ENCODE measurements around the gene FASTKD1.
"Not testable (repeated sequence)": the region's sequence is repeated elsewhere in the genome, so short reads cannot be mapped to it uniquely, and the experiment has no call there.

The FASTKD1 gene

GRCh38 chr2:169570752-169571151, 2.9 kb downstream of the FASTKD1 start:
- not testable (repeated sequence) for DNase-seq

- no peak for DNase-seq
Measured at GRCh38 chr2:169569948-169570347, 3.7 kb downstream of the FASTKD1 start.

DNA sequence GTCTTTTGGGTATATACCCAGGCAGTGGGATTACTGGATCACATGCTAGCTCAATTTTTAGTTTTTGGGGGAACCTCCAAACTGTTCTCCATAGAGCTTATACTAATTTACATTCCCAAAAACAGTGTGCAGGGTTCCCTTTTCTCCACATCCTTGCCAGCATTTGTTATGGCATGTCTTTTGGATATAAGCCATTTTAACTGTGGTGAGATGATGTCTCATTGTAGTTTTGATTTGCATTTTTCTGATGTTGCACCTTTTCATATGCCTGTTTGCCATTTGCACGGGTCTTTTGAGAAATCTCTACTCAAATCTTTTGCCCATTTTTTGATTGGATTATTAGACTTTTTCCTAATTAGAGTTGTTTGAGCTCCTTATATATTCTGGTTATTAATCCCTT, 8.0 kb downstream of the FASTKD1 start:
- DNase-seq: no peak

GRCh38 chr2:169562519-169562918, 11.1 kb downstream of the FASTKD1 start:
- no peak for DNase-seq

DNA sequence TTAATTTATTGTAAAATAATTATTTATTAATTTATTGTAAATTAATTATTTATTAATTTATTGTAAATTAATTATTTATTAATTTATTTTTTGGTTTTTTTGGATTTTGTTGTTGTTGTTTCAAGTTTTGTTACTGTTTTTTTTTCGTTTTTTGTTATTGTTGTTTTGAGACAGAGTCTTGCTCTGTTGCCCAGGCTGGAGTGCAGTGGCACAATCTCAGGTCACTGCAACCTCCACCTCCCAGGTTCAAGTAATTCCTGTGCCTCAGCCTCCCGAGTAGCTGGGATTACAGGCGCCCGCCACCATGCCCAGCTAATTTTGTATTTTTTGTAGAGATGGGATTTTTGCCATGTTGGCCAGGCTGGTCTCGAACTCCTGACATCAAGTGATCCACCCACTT, 11.6 kb downstream of the FASTKD1 start:
- DNase-seq: not testable (repeated sequence)

DNA sequence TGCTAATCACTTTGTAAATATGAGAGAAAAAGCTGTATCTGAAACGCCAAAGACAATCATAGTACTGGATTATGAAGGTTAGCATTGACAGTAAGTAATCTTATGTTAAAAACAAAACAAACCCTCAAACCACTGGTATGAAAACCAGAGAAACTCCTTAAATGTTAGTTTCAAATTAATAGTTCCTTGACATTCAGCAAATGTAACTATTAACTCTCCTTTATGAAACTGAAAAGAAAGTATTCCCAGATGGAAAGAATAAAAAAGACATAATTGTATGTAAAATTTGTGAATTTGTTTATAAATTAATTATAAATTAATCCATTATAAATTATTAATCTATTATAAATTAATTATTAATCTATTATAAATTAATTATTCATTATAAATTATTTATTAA, 12.3 kb downstream of the FASTKD1 start:
- DNase-seq: no peak

DNA sequence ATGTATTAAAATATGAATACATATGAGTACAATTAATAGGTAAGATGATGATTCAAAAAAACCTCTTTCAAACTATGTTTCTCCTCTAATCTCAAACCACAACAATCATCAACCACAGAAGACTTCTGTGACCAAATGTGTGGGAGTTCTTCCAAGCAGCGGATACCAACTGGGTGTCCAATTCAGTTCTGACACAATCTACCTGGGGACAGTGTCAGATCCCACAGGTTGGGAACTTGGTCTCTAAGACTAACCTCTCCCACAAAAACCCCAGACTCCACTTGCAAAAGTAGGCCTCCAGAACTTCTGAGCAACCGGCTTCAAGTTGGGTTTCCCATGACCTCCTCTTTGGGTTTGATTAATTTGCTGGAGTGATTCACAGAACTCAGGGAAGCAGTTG, 26.9 kb downstream of the FASTKD1 start:
- no peak for DNase-seq

- no peak for DNase-seq
Measured at GRCh38 chr2:169542433-169542832, 31.2 kb downstream of the FASTKD1 start.

GRCh38 chr2:169540146-169540545, 33.5 kb downstream of the FASTKD1 start:
- no peak for DNase-seq

GRCh38 chr2:169539460-169539859, 34.2 kb downstream of the FASTKD1 start:
- DNase-seq: not testable (repeated sequence)

DNA sequence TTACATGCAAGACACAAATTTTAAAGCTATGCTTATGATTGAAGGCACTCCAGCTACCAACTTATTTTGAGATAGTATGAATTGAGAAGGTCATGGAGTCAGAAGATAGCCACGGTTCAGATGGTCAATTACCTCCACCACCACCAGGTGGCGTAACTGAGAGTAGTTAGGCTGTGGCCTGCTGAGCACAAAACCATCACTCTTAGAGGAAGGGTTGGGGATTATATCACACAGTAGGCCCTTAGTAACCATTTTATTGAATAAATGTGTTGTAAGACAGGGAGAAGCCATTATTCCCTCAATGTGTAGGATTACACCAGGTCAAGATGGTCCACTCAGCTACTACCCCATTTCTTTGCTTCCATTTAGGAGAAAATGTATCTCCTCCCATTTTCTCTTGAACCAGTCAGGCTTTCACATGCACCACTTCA, 45.4 kb downstream of the FASTKD1 start:
- DNase-seq: peak; percentile 41

DNA sequence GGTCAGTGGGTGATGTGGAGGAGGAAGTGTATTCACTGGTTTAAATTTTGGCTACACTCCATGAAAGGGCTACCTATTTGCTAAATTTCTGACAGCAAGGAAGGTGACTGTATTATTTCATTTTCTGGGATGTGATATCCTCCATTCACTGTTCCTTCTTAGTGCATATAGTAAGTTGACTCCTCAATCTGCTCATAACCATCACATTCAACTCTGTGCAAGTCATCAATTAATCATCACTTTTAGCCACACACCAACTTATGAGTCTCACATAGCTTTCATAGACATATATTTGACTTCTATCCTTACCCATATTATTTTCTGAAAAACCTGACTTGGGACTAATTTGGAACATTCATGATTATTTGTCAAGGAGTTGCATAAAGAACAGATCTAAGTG, 47.2 kb downstream of the FASTKD1 start:
- DNase-seq: no peak

GRCh38 chr2:169525434-169525833, 48.2 kb downstream of the FASTKD1 start:
- no peak for DNase-seq

DNA sequence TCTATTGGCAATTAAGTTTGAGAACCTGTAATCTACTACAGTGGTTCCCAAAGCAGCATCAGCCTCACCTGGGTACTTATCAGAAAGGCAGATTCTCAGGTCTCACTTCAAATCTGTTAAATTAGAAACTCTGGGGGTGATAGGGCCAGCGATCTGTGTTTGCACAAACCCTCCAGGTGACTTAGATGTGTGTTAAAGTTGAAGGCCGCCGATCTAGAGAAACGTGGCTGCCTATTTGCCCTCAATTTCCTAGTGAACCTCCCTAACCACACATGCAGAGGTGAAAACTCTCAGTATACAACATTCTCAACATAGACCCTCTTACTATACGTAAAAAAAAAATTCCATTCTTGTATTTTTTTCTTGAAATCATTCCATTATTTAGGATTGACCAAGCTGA, 50.0 kb downstream of the FASTKD1 start:
- no peak for DNase-seq

GRCh38 chr2:169520896-169521295, 52.8 kb downstream of the FASTKD1 start:
- DNase-seq: no peak

DNA sequence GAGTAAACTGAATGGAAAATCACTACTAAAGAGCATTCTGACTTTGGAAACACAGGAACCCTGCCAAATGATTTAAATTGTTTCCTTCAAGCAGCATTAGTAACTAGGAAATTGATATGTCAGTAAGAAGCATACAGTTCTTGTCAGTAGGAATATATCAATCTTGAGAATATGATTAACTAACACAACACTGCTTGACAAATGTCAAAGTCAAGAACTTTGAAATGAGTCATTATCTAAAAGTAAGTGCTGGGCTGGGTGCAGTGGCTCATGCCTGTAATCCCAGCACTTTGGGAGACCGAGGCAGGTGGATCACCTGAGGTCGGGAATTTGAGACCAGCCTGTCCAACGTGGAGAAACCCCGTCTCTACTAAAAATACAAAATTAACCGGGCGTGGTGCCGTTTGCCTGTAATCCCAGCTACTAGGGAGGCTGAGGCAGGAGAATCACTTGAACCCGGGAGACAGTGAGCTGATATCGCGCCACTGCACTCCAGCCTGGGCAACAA, 57.1 kb downstream of the FASTKD1 start:
- DNase-seq: not testable (repeated sequence)

GRCh38 chr2:169514758-169515157, 58.9 kb downstream of the FASTKD1 start:
- DNase-seq: not testable (repeated sequence)

DNA sequence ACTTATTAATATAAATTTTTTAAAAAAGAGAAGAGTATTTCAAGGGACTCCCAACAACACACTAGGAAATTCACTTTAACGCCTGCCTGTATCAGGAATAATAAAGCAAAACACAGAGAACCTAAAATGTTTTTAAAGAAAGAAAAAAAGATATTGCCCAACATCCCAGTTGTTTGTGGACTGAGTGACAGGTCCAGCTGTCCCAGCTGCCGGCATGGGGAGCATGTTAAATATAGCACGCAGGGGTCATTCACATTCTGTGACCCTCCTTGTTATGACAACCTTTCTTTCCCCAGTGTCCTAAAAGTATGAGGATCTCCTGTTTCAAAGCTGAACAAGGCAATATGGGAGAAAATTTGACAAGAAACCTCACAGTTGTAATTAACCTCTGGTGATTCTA, 59.7 kb downstream of the FASTKD1 start:
- DNase-seq: no peak

DNA sequence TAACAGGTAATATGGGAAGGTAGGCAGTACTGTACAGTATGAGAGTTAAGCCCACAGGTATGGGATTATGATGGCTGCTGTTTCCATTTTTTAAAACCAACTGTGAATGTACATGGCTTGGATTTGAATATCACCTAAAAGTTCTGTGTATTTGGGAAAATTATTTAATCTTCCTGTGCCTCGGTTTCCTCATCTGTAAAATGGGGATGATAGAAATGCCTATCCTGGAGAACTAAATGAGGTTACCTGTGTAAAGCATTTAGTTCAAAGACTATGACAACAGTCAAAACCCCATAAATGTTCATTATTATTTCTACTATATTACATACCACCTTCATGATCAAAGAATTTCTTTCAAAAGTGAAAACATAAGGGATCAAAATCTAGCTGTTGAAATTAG, 60.6 kb downstream of the FASTKD1 start:
- no peak for DNase-seq

DNA sequence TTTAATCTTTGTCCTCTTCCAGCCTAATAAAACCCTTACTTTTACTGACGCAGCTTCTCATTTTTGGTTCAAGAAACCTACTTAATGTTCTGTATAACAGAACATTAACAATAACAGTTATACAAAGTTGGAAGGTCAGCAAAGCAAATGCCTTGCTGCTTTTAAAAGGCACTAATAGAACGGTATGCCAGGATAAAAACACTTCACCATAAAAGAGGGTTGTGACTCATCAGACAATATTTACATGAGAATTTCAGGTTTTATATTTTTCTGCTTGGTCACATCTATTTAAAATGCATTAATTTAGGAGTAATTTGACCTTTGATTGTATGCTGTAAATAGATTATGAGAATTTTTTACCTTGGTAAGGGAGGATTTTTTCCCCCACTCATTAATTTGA, 61.1 kb downstream of the FASTKD1 start:
- DNase-seq: no peak

- DNase-seq: no peak
Measured at GRCh38 chr2:169511818-169512217, 61.8 kb downstream of the FASTKD1 start.

GRCh38 chr2:169510496-169510895, 63.2 kb downstream of the FASTKD1 start:
- DNase-seq: no peak

- DNase-seq: no peak
Measured at GRCh38 chr2:169509955-169510354, 63.7 kb downstream of the FASTKD1 start.

DNA sequence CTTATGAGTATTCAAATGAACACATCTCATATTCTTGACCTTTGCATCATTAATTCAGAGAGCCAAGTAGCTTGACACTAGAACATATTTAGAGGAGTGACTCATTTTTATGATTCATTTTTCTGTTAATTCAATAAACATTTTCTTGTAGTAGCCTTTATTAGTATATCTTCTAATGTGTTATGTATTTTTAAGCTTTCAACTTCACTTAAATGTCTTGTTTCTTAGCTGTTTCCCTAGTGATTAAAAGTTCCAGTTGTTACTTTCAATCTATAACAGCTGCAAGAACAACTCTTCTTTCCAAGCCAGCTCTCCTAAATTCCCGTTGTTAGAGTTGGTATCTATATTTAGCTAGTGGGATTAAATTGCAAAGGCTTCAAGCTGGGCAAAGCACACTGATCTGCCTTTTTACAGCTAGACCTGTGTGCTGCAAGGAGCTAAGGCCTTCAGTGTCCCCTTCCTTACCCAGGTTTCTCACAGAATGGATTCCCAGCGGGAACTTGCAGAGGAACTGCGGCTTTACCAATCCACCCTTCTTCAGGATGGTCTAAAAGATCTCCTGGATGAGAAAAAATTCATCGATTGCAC, 64.3 kb downstream of the FASTKD1 start, which contains the start of gene KLHL41:
Gene KLHL41 (plus strand): TSS at position 405 of the 588 bp plus-strand sequence. CDS start 77 bp downstream, at position 482.
- no peak for DNase-seq

GRCh38 chr2:169507698-169508097, 66.0 kb downstream of the FASTKD1 start:
- DNase-seq: no peak

All from GDM1 (cell line).